ENCODE measurements around the gene PROB1. TPM values are rescaled to one million over a fixed set of nuclear protein-coding genes. Genes with fewer than 3 reads are reported as not detected.

The PROB1 gene
- total and polyA plus RNA-seq, 9 of the 15 experiments (the other 6 are each of a cell fraction or from before 2014, with no cell fraction given): 0.01 to 1.8 (median 0.47) TPM

GRCh38 chr5:139439013-139439903 is 44.4 kb upstream of the PROB1 start, which contains the start of gene DNAJC18 (continued):
- TF ChIP-seq, protein P1, sequence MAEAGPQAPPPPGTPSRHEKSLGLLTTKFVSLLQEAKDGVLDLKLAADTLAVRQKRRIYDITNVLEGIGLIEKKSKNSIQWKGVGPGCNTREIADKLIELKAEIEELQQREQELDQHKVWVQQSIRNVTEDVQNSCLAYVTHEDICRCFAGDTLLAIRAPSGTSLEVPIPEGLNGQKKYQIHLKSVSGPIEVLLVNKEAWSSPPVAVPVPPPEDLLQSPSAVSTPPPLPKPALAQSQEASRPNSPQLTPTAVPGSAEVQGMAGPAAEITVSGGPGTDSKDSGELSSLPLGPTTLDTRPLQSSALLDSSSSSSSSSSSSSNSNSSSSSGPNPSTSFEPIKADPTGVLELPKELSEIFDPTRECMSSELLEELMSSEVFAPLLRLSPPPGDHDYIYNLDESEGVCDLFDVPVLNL (CRISPR knock-in tag; IDR thresholded peaks at IDR 0.05; ENCODE audit: low read depth): no peak
- TF ChIP-seq, protein P2, sequence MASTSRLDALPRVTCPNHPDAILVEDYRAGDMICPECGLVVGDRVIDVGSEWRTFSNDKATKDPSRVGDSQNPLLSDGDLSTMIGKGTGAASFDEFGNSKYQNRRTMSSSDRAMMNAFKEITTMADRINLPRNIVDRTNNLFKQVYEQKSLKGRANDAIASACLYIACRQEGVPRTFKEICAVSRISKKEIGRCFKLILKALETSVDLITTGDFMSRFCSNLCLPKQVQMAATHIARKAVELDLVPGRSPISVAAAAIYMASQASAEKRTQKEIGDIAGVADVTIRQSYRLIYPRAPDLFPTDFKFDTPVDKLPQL (IDR thresholded peaks at IDR 0.05; ENCODE audit: extremely low read depth, insufficient read length): no peak
- TF ChIP-seq RFX5 (IDR thresholded peaks at IDR 0.05; ENCODE audit: low read depth, low read length) (no peak), ZNF184 (CRISPR knock-in tag; IDR thresholded peaks at IDR 0.05) (no peak), ZNF24 (IDR thresholded peaks at IDR 0.05) (no peak), CBX8 (IDR thresholded peaks at IDR 0.05; ENCODE audit: borderline replicate concordance, extremely low read depth, low read depth, low read length, poor library complexity, severe bottlenecking) (no peak), YBX1 (IDR thresholded peaks at IDR 0.05) (no peak), PHF21A (IDR thresholded peaks at IDR 0.05; ENCODE audit: borderline replicate concordance, low read depth) (no peak), NCOA2 (IDR thresholded peaks at IDR 0.05; ENCODE audit: partially characterized antibody in 2 of 2) (no peak), FOXJ3 (CRISPR knock-in tag; IDR thresholded peaks at IDR 0.05) (no peak), ZNF165 (CRISPR knock-in tag; IDR thresholded peaks at IDR 0.05; ENCODE audit: borderline replicate concordance) (no peak), RBM14 (IDR thresholded peaks at IDR 0.05; ENCODE audit: borderline replicate concordance, insufficient read depth, low read depth, low read length) (no peak)
- TF ChIP-seq, protein P3, sequence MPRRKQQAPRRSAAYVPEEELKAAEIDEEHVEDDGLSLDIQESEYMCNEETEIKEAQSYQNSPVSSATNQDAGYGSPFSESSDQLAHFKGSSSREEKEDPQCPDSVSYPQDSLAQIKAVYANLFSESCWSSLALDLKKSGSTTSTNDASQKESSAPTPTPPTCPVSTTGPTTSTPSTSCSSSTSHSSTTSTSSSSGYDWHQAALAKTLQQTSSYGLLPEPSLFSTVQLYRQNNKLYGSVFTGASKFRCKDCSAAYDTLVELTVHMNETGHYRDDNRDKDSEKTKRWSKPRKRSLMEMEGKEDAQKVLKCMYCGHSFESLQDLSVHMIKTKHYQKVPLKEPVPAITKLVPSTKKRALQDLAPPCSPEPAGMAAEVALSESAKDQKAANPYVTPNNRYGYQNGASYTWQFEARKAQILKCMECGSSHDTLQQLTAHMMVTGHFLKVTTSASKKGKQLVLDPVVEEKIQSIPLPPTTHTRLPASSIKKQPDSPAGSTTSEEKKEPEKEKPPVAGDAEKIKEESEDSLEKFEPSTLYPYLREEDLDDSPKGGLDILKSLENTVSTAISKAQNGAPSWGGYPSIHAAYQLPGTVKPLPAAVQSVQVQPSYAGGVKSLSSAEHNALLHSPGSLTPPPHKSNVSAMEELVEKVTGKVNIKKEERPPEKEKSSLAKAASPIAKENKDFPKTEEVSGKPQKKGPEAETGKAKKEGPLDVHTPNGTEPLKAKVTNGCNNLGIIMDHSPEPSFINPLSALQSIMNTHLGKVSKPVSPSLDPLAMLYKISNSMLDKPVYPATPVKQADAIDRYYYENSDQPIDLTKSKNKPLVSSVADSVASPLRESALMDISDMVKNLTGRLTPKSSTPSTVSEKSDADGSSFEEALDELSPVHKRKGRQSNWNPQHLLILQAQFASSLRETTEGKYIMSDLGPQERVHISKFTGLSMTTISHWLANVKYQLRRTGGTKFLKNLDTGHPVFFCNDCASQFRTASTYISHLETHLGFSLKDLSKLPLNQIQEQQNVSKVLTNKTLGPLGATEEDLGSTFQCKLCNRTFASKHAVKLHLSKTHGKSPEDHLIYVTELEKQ (CRISPR knock-in tag; IDR thresholded peaks at IDR 0.05): no peak
- TF ChIP-seq, protein P4, sequence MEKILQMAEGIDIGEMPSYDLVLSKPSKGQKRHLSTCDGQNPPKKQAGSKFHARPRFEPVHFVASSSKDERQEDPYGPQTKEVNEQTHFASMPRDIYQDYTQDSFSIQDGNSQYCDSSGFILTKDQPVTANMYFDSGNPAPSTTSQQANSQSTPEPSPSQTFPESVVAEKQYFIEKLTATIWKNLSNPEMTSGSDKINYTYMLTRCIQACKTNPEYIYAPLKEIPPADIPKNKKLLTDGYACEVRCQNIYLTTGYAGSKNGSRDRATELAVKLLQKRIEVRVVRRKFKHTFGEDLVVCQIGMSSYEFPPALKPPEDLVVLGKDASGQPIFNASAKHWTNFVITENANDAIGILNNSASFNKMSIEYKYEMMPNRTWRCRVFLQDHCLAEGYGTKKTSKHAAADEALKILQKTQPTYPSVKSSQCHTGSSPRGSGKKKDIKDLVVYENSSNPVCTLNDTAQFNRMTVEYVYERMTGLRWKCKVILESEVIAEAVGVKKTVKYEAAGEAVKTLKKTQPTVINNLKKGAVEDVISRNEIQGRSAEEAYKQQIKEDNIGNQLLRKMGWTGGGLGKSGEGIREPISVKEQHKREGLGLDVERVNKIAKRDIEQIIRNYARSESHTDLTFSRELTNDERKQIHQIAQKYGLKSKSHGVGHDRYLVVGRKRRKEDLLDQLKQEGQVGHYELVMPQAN (IDR thresholded peaks at IDR 0.05; ENCODE audit: borderline replicate concordance): no peak
- TF ChIP-seq, protein P5, sequence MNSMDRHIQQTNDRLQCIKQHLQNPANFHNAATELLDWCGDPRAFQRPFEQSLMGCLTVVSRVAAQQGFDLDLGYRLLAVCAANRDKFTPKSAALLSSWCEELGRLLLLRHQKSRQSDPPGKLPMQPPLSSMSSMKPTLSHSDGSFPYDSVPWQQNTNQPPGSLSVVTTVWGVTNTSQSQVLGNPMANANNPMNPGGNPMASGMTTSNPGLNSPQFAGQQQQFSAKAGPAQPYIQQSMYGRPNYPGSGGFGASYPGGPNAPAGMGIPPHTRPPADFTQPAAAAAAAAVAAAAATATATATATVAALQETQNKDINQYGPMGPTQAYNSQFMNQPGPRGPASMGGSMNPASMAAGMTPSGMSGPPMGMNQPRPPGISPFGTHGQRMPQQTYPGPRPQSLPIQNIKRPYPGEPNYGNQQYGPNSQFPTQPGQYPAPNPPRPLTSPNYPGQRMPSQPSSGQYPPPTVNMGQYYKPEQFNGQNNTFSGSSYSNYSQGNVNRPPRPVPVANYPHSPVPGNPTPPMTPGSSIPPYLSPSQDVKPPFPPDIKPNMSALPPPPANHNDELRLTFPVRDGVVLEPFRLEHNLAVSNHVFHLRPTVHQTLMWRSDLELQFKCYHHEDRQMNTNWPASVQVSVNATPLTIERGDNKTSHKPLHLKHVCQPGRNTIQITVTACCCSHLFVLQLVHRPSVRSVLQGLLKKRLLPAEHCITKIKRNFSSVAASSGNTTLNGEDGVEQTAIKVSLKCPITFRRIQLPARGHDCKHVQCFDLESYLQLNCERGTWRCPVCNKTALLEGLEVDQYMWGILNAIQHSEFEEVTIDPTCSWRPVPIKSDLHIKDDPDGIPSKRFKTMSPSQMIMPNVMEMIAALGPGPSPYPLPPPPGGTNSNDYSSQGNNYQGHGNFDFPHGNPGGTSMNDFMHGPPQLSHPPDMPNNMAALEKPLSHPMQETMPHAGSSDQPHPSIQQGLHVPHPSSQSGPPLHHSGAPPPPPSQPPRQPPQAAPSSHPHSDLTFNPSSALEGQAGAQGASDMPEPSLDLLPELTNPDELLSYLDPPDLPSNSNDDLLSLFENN (IDR thresholded peaks at IDR 0.05; ENCODE audit: low read depth in 2 of 2, low read length in 2 of 2): no peak
